Glomerular endothelial cell (primary cell): Measurements from ENCODE around the gene EHMT1. TPM values are rescaled to one million over a fixed set of nuclear protein-coding genes. Genes with fewer than 3 reads are reported as not detected.

Experiments used
- DNase-seq: peaks from one replicate; pipeline ENCODE4 v3.0.0-alpha.2; 2011; ENCODE audit warnings: low read depth, low spot score; ENCODE audit errors: extremely low read depth
- total RNA-seq: library from RNA; depleted of rRNA; stranded (reverse); fragments of >200 nt; gene quantifications from 2 replicates; pipeline ENCODE4 v1.2.3, GENCODE V29; 2015

EHMT1 gene
- total RNA-seq, 1 donor from 2014 or later: 96.9 TPM

DNA sequence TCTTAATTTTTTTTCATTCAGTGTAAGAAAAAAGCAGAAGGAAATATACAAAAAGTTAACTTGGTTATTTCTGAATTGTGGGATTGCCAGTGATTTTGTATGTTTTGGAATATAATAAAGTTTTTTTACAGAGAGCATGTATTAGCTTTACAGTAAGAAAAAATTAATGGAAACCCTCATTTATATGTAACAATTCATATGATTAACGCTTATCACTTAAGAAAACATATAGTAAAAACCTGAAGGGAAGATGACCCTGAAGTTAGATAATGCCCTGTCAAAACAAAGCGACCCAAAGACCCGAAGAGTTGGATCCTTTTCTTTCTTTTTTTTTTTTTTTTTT lies 52.4 kb downstream of the EHMT1 start:
- no peak for DNase-seq

DNA sequence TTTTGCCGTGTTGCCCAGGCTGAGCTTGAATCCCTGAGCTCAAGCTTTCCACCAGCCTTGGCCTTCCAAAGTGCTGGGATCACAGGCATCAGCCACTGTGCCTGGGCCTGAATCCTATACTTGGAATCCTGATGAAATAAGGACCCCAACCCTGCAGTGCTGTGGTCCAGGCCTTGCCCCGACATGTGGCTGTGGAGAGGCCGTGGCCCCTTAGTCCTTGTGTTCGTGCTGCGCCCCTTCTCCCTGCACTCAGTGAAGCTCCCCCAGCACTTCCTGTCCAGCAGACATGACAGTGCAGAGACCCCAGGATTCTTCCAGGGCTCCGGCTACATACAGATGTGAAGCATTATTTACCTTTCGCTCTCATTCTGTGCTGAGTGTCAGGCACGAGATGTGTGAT lies 52.9 kb downstream of the EHMT1 start:
- no peak for DNase-seq

DNA sequence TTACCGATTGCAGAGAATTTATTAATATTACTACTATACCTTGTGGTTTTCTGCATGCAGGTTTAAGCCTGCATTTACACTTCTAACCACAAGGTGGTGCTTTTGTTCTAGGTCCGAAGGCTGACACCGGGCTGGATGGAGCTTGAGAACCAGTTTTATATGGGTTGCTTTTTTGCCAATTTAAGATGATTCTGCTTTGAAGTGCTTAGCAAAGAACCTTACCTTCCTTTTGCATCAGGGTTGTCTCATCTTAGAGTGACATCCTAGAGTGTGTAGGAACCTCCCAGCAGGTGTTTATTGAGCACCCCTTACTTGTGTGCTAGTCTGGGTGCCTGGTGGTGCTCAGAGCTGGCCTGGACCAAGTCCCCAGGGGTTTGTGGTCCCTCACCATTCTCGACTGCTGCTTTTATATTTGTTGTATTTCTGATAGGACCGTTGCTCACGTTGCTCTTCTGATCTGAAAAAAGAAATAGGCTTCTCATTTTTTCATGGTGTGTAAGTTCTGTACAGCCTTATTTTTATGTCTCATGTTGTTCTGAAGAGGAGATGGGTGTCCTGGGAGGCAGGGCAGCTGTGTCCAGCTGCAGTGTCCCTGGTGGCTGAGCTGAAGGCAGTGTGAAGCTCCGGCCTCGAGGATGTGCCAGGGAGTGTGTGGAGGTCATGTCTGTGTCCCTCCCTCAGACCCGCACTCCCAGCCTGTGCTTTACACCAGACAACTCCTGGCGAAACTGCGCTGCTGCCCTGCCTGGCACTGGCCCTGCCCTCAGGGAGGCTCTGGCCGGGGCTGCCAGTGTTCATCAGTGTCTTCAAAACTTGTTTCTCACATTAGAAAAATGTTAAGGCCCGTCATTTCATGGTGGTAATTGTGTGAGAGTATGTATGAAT lies 54.3 kb downstream of the EHMT1 start:
- peak; percentile 63 for DNase-seq

DNA sequence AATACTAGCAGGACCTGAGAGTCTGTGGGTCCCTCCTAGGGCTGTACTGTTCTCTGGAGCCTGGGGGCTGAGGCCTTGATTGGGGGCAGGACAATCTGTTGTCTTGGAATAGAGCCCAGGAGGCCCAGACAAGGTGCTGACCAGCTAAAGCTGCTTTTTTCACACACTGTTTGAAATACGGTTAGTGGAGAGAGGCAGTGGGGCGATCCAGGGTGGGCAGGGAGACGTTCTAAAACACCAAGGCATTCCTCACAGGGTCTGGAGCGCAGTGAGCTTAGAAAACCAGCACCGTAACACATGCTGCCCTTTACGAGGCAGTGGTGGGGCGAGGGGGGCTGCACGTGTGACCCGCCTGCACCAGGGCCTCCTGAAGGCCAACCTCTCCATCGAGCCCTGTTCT lies 55.1 kb downstream of the EHMT1 start:
- no peak for DNase-seq

DNA sequence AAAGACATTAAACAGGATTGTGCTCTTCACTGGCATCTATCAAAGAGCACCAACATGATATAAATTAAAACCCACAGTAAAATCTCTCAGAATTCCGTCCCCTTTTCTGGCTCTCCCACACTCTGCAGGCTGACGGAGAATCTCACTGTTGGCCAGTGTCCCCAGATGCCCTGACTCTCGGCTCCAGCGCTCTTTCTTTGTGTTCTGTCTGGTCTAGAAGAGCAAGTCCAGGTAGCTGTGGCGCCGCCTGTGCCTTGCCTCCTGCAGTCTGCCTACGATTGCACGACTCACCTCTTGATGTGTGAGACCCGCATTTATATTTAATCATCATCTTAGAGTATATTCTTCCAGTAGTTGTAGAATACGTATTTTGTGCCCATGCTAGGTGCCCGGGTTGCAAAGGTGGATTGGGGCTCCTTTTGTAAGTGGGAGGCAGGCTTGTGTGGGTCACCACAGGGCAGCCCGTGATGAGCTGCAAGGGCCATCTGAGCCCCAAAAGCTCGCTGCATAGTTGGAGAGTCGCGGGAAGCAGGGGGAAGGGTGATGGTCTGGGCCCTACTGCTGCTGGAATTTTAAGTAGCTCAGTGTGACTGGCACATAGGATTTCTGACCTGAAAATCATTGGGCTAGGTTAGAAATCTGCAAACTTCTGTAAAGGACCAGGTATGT lies 55.6 kb downstream of the EHMT1 start:
- DNase-seq: no peak

DNA sequence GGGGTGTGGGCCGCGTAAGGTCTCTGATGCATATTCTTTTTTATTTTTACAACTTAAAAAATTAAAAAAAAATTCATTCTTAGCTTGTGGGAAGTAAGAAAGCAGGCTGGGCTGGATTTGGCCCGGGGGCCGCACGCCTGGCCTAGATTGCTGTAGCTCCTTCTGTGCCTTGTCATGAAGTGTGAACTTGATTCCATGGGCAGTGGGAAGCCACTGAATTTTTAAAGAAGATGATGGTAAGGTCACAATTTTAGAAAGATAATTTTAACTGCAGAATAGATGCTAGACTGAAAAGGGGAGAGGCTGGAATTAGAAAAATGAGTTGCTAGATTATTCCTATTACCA lies 56.1 kb downstream of the EHMT1 start:
- no peak for DNase-seq

DNA sequence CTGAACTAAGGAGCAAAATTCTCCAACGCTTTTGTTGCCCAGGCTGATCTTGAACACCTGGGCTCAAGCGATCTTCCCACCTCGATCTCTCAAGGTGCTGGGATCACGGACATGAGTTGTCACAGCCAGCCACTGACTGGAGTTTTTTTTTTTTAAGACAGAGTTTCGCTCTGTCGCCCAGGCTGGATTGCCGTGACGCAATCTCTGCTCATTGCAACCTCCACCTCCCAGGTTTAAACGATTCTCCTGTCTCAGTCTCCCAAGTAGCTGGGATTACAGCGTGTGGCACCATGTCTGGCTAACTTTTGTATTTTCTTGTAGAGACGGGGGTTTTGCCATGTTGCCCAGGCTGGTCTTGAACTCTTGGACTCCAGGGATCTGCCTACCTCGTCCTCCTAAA lies 58.2 kb downstream of the EHMT1 start:
- no peak for DNase-seq

DNA sequence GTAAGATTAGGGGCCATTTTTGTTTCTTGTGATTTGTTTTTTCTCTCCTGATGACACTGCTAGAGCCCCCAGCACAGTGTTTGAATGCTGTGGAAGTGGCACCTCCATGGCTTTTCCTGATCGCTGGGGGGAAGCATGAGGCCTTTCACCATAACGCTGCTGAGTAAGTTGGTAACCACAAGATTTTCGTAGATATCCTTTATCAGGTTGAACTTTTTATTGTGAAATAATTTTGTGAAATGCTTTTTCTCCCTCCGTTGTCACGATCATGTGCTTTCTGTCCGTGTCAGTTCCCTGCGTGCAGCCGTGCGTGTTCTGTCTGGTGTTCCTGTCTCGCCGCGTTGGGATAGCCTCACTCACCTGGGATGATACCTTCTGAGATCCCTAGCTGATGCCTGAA lies 59.4 kb downstream of the EHMT1 start:
- no peak for DNase-seq

DNA sequence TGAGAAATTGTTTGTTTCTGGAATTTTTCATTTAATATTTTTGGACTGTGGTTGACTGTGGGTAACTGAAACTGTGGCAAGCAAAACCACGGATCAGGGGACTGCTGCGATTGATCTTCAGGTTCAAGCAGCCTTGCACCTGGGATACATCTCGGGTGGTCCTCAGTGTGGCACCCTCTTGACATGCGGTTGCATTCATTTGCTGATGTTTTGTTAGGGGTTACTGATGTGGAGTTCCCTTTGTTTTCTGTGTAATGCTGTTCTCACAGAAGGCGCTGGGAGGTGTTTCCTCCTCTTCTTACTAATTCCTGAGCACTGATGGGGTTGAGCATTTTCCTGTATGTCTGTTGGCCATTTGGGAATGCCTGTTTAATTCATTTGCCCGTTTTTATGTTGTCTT lies 60.4 kb downstream of the EHMT1 start:
- no peak for DNase-seq

DNA sequence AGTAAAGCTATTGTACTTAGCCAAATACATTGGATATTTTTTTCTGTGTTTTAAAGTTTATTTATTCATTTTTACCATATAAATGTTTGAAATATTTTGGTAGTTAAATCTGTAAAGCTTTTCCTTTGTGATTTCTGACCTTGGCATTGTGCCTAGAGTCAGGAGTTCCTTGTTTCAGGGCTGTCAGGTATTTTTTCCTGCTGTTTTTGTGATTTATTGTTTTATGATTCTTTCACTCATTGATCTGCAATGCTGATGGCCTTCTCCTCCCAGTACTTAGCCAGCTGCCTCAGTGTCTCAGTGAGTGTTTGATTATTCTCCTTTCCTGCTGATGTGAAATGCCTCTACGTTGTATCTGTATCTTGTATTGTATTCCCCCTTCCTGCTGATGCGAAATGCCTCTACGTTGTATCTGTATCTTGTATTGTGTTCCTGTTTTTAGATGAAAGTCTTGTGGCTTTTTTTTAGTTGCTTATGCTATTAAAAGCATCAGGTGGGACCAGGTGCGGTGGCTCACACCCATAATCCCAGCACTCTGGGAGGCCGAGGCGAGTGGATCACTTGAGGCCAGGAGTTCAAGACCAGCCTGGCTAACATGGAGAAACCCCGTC lies 61.0 kb downstream of the EHMT1 start:
- no peak for DNase-seq

DNA sequence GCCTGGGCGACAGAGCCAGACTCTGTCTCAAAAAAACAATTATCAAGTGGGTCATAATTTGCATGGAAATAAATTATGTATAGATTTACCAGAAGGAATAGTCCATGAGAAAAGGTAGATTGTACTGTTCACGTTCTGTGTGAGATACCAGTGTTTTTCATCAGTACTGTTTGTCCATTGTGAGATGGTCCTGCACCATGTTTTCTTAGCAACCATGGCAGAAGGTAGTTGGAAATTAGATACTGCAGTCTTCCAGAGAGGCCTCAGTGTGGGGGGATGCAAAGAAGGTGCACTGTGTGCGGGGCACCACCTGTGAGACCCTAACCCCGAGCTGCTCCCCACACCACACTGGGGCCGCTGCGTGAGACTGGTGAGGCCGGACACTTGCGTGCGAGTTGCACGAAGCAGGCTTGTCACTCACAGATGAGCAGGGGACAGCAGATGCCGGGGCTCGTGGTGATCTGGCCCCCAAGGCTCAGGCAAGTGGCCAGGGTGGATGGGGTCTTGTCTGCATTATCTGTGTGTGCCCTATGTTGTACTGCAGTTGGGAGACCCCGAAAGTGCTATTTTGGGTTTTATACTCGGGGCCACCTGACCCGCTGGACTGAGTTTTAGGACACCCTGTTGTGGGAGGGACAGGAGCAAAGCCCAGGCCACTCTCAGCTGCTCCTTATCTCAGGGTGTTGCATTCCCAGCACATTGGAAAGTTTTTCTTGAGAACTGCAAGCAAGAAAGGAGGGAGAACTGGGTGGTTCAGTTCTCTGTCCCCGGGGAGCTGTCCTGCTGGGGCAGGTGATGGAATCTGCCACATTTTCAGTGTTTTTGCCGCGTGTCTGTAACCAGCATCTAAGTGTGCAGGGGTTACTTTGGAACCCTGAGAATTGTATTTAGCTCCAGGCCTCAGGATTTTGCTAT lies 61.9 kb downstream of the EHMT1 start:
- no peak for DNase-seq

DNA sequence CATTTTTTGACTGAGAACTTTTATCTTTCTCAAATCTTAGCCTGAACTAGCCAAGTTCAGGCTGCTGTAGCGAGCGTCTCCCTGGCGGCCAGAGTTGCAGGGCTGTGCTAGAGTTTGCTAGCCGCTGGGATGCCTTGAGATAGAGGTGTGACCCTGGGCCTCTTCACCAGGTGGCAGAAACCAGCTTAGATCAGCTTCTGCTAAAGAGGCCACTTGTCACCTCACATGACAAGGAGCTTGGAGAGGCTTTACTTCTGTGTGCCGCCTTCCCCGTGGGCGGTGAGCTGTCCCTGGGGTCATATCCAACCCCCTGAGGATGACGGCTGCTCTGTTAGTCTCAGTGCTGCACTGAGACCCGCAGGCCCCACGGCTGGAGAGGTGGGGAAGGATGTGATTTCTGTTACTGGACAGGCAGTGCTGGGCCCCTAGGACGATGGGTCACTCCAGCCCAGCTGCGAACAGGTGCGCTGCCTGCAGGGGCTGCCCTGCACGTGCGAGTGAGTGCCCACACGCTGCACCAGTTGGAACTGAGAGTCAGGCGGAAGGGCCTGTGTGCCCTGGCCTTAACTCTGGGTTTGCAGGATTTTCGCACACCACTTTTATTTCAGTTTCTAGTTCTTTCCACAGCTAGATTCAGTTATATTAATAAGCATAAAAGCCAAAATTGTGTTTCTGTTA lies 63.8 kb downstream of the EHMT1 start:
- no peak for DNase-seq

DNA sequence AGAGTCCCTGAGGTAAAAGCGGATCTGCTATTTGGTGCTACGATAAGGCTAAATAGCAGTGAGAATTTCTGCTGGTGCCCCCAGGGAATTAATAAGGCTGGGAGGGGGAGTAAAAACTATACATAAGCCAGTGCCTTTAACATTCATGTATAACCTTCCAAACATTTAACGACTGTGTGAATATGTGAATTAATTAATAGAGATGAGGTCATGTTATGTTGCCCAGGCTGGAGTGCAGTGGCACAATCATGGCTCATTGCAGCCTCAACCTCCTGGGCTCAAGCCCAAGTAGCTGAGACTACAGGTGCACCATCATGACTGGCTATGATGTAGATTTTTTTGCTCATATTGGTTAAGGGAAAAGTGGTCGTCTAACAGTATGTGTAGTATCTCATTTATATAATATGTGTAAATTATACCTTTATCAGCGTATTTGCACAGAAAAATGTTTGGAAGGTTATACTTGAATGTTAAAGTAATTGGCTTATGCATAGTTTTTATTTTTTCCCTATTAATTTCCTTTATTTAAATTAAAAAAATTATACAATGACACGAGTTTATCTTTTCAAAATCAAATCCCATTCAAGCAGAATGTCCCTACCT lies 64.6 kb downstream of the EHMT1 start:
- no peak for DNase-seq

DNA sequence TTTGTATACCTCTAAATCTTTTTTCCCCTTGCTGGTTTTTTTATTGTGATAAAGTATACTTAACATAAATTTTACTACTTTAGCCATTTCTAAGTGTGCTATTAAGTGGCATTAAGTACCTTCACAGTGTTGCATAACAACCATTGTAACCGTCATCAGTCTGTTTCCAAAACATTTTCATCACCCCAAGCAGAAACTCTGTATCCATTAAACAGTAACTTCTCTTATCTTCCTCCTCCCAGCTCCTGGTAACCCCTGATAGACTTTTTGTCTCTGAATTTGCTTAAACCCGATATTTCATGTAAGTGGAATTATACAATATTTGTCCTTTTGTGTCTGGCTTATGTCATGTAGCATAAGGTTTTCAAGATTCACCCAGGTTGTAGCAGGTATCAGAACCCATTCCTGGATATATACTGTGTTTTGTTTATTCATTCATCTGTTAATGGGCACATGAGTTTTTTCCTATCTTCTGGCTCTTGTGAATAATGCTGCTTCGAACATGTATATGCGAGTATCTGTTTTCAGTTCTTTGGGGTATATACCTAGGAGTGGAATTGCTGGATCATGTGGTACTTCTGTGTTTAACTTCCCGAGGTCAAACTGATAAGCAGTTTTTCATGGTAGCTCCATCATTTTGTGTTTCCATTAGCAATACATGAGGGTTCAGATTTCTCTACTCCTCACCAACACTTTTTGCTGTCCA lies 66.4 kb downstream of the EHMT1 start:
- DNase-seq: no peak

DNA sequence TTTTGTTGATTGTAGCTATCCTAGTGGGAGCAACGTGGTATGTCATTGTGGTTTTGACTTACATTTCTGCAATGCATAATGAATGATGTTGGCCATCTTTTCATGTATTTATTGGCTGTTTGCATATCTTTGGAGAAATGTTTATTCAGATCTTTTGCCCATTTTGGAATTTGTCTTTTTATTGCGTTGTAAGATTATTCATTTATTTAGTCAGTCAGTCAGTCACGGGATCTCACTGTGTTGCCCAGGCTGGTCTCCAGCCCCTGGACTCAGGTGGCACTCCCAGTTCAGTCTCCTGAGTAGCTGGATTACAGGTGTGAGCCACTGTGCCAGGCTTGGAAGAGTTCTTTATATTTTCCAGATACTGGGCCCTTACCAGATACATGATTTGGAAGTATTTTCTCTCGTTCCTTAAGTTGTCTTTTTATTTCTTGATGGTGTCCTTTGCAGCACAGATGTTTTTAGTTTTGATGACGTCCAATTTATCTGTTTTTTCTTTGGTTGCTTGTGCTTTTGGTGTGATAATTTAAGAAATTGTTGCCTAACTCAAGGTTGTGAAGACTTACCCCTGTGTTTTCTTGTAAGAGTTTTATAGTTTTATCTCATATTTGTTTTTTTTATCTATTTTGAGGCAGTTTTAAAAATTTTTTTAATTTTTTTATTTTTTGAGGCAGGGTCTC lies 67.1 kb downstream of the EHMT1 start:
- DNase-seq: no peak

DNA sequence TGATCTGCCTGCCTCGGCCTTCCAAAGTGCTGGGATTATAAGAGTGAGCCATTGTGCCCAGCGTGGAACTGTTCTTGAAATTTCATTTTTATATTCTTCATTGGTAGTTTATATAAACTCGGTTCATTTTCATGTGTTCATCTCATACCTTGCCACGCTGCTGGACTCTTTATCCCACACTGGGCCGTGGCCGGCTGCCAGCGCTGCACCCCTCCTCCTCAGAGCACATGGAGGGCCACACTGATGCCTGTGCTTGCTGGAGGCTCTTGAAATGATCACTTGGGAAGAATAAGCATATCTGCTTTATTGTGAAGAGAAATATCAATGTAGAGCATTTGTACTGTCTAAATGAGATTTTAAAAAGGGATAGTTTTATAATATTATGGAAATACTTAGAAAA lies 69.5 kb downstream of the EHMT1 start:
- DNase-seq: no peak

DNA sequence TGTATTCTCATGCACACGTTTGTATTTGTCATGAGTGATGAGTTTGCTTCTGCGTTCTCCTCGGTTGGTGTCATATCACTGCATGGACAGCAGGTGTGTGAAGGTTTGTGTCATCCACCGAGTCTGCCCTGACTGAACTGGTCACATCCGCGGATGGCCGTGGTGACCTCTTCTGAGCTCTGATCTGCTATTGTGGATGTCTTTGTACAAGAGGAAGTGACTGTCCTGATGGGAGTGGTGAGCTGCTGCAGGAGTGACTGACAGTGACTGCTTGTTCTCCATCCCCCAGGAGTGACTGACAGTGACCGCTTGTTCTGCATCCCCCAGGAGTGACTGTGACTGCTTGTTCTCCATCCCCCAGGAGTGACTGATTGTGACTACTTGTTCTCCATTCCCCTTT lies 69.9 kb downstream of the EHMT1 start:
- no peak for DNase-seq

DNA sequence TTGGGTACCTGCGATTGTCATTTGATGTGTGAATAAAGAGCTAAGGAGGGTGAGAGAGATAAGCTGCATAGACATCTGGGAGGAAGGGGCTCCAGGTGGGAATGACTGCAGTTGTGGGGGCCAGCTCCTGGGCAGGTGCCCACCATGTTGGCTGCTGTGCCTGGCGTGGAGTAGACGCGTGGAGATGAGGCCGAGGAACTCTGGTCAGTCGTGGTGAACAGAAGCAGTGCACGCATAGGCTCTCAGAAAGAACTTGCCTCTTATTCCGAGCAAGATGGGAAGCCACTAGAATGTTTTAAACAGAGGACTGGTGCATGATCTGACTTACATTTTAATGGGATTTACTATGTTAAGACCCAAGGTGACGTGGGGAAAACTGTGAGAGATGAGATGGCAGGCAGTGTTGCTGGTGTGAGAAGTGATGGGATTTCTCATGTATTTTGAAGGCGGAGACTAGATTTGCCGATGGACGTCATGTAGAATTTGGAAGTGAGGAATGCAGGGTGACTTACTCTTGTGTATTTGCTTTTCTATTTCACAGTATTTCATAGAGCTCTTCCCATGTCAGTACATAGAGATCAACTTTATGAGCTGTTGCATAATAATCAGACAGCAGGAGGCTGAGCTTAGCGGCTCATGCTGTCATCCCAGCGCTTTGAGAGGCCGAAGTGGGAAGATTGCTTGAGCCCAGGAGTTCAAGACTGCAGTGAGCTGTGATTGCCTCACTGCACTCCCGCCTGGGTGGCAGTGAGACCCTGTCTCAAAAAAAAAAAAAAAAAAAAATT lies 71.1 kb downstream of the EHMT1 start:
- DNase-seq: no peak
